Measurements from ENCODE around the gene UHMK1. TPM values are rescaled to one million over a fixed set of nuclear protein-coding genes. Genes with fewer than 3 reads are reported as not detected.

The UHMK1 gene
- total and polyA plus RNA-seq, 2 experiments from 2014 or later, result 11.3 to 55.4 TPM

DNA sequence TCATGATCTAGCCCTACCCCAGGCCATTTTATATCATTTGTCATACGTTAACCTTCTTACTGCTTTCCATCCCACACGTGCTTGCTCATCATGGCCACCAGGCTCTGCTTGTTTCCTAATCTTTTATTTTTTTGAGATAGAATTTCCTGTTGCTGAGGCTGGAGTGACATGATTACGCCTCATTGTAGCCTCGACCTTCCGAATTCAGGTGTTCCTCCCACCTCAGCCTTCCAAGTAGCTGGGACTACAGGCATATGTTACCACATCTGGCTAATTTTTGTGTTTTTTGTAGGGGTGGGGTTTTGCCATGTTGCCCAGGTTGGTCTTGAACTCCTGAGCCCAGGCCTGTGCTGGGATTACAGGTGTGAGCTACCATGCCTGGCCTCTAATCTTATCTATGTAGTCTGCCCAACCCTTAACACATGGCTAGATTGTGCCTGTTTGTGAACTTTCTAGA lies 67.2 kb downstream of the UHMK1 start:
- Histone ChIP-seq H3K4me1 (ENCODE audit: insufficient read depth) (peaks cover 12% of the 10 kb centered on the region), H3K9me2 (replicated peaks; ENCODE audit: insufficient read depth) (no peaks in the 10 kb centered on the region), H3K27ac (no peak overlapping the region), H3K27me3 (no peaks in the 10 kb centered on the region), H4K20me1 (ENCODE audit: insufficient read depth, poor library complexity, severe bottlenecking) (peaks cover 3% of the 10 kb centered on the region), H3K9me3 (ENCODE audit: low read depth) (no peaks in the 10 kb centered on the region), H3K4me3 (no peak overlapping the region), H3K4me2 (peak overlapping the region; percentile 87), H3K36me3 (replicated peaks; ENCODE audit: insufficient read depth, low read depth) (no peaks in the 10 kb centered on the region), H2AFZ (no peak overlapping the region), H3K79me2 (peaks cover 72% of the 10 kb centered on the region)
- WGBS (ENCODE audit: low lambda C conversion rate, missing lambda C conversion rate), result 91% methylated on average over 5 of the region's 5 CpGs
- DNase-seq (ENCODE audit: low spot score), result no peak
- no peak for TF ChIP-seq EZH2 (IDR thresholded peaks at IDR 0.05; ENCODE audit: borderline replicate concordance)
- TF ChIP-seq, protein P1, sequence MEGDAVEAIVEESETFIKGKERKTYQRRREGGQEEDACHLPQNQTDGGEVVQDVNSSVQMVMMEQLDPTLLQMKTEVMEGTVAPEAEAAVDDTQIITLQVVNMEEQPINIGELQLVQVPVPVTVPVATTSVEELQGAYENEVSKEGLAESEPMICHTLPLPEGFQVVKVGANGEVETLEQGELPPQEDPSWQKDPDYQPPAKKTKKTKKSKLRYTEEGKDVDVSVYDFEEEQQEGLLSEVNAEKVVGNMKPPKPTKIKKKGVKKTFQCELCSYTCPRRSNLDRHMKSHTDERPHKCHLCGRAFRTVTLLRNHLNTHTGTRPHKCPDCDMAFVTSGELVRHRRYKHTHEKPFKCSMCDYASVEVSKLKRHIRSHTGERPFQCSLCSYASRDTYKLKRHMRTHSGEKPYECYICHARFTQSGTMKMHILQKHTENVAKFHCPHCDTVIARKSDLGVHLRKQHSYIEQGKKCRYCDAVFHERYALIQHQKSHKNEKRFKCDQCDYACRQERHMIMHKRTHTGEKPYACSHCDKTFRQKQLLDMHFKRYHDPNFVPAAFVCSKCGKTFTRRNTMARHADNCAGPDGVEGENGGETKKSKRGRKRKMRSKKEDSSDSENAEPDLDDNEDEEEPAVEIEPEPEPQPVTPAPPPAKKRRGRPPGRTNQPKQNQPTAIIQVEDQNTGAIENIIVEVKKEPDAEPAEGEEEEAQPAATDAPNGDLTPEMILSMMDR (IDR thresholded peaks at IDR 0.05; ENCODE audit: poor library complexity), result no peak
- TF ChIP-seq EZH2phosphoT487 (IDR thresholded peaks at IDR 0.05; ENCODE audit: low read depth, severe bottlenecking, unreplicated experiment), result no peak

DNA sequence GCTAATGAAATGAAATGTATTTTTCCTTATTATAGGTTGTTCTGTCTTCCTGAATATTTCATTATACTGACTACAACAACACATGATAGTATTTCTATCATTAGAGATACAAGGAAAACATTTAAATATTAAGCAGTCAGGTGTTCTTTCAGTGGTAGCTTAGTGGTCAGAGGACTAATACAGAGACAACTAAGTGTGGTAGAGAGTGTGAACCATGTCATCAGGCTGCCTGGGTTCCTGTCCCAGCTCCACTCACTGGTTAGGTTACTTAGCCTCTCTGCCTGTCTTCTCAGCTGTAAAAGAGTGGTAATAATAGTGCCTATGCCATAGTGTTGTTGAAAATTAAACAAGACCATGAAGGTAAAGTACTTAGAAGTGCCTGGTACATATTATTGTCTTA lies 67.8 kb downstream of the UHMK1 start:
- peaks cover 3% of the 10 kb centered on the region for H4K20me1 ChIP-seq (ENCODE audit: insufficient read depth, poor library complexity, severe bottlenecking)
- H3K27ac ChIP-seq, result no peak overlapping the region
- DNase-seq (ENCODE audit: low spot score), result no peak
- TF ChIP-seq, protein P1 (IDR thresholded peaks at IDR 0.05; ENCODE audit: poor library complexity), result no peak
- TF ChIP-seq EZH2 (IDR thresholded peaks at IDR 0.05; ENCODE audit: borderline replicate concordance), result no peak
- TF ChIP-seq EZH2phosphoT487 (IDR thresholded peaks at IDR 0.05; ENCODE audit: low read depth, severe bottlenecking, unreplicated experiment), result no peak
- peaks cover 75% of the 10 kb centered on the region for H3K79me2 ChIP-seq
- H3K4me1 ChIP-seq (ENCODE audit: insufficient read depth), result peaks cover 6% of the 10 kb centered on the region
- H3K36me3 ChIP-seq (replicated peaks; ENCODE audit: insufficient read depth, low read depth), result no peaks in the 10 kb centered on the region
- H3K4me2 ChIP-seq, result no peak overlapping the region
- no peaks in the 10 kb centered on the region for H3K27me3 ChIP-seq
- H3K9me2 ChIP-seq (replicated peaks; ENCODE audit: insufficient read depth), result no peaks in the 10 kb centered on the region
- no peaks in the 10 kb centered on the region for H3K9me3 ChIP-seq (ENCODE audit: low read depth)
- no peak overlapping the region for H3K4me3 ChIP-seq
- H2AFZ ChIP-seq, result no peak overlapping the region

- no peak for DNase-seq (ENCODE audit: low spot score)
- H3K36me3 ChIP-seq (replicated peaks; ENCODE audit: insufficient read depth, low read depth), result no peaks in the 10 kb centered on the region
- H3K4me1 ChIP-seq (ENCODE audit: insufficient read depth), result peaks cover 3% of the 10 kb centered on the region
- TF ChIP-seq EZH2phosphoT487 (IDR thresholded peaks at IDR 0.05; ENCODE audit: low read depth, severe bottlenecking, unreplicated experiment), result no peak
- TF ChIP-seq, protein P1 (IDR thresholded peaks at IDR 0.05; ENCODE audit: poor library complexity), result no peak
- no peak for TF ChIP-seq EZH2 (IDR thresholded peaks at IDR 0.05; ENCODE audit: borderline replicate concordance)
- H3K4me2 ChIP-seq, result no peak overlapping the region
- H3K27me3 ChIP-seq, result no peaks in the 10 kb centered on the region
- 100% methylated on average over 1 of the region's 1 CpG for WGBS (ENCODE audit: low lambda C conversion rate, missing lambda C conversion rate)
- no peaks in the 10 kb centered on the region for H3K9me3 ChIP-seq (ENCODE audit: low read depth)
- H4K20me1 ChIP-seq (ENCODE audit: insufficient read depth, poor library complexity, severe bottlenecking), result peaks cover 3% of the 10 kb centered on the region
- H3K9me2 ChIP-seq (replicated peaks; ENCODE audit: insufficient read depth), result no peaks in the 10 kb centered on the region
- no peak overlapping the region for H3K27ac ChIP-seq
- H3K79me2 ChIP-seq, result peaks cover 75% of the 10 kb centered on the region
- H3K4me3 ChIP-seq, result no peak overlapping the region
- no peak overlapping the region for H2AFZ ChIP-seq
Measured at GRCh38 chr1:162566870-162567269, 69.3 kb downstream of the UHMK1 start.

- H2AFZ ChIP-seq, result no peak overlapping the region
- H3K79me2 ChIP-seq, result peaks cover 68% of the 10 kb centered on the region
- H3K9me3 ChIP-seq (ENCODE audit: low read depth), result no peaks in the 10 kb centered on the region
- H3K4me3 ChIP-seq, result no peak overlapping the region
- WGBS (ENCODE audit: low lambda C conversion rate, missing lambda C conversion rate), result 61% methylated on average over 4 of the region's 4 CpGs
- no peak for DNase-seq (ENCODE audit: low spot score)
- no peaks in the 10 kb centered on the region for H4K20me1 ChIP-seq (ENCODE audit: insufficient read depth, poor library complexity, severe bottlenecking)
- no peaks in the 10 kb centered on the region for H3K27me3 ChIP-seq
- H3K36me3 ChIP-seq (replicated peaks; ENCODE audit: insufficient read depth, low read depth), result no peaks in the 10 kb centered on the region
- no peak overlapping the region for H3K27ac ChIP-seq
- no peaks in the 10 kb centered on the region for H3K9me2 ChIP-seq (replicated peaks; ENCODE audit: insufficient read depth)
- H3K4me1 ChIP-seq (ENCODE audit: insufficient read depth), result no peaks in the 10 kb centered on the region
- TF ChIP-seq EZH2phosphoT487 (IDR thresholded peaks at IDR 0.05; ENCODE audit: low read depth, severe bottlenecking, unreplicated experiment), result no peak
- TF ChIP-seq, protein P1 (IDR thresholded peaks at IDR 0.05; ENCODE audit: poor library complexity), result no peak
- TF ChIP-seq EZH2 (IDR thresholded peaks at IDR 0.05; ENCODE audit: borderline replicate concordance), result no peak
- no peak overlapping the region for H3K4me2 ChIP-seq
Measured at GRCh38 chr1:162568802-162569201, 71.2 kb downstream of the UHMK1 start.
